GM12878 (cell line): ENCODE results near the gene TMEM120B. TPM values are rescaled to one million over a fixed set of nuclear protein-coding genes. Genes with fewer than 3 reads are reported as not detected.

Experiments used
- ATAC-seq: fragments of 200-7000 bp; cut with Tn5 transposase; 3 replicates; pipeline ENCODE4 v1.9.1; 2020; ENCODE audit warnings: mild to moderate bottlenecking, moderate library complexity
- BruUV-seq: library from RNA; stranded (reverse); fragments of 400-500 nt; replicated peaks from 2 replicates; lab custom pipeline; 2021; lab: Mats Ljungman, UMichigan
- CTCF ChIA-PET: fragments of 300-600 bp; sonication (Branson Sonifier 250); formaldehyde crosslinking; extraction: SDS; loops from one replicate; lab custom pipeline; 2021; ENCODE audit warnings: inconsistent platforms; lab: Yijun Ruan, JAX
- POLR2A ChIA-PET: fragments of 350-600 bp; formaldehyde crosslinking; extraction: SDS; loops from one replicate; lab custom pipeline; 2021; ENCODE audit warnings: inconsistent platforms; lab: Charles Lee
- RAD21 ChIA-PET: fragments of 300-600 bp; sonication (Branson Sonifier 250); formaldehyde crosslinking; loops from one replicate; lab custom pipeline; 2023; ENCODE audit warnings: antibody characterized with exemption; ENCODE audit not compliant: unreplicated experiment; lab: Charles Lee
- SMC1A ChIA-PET: fragments of 300-600 bp; sonication (Branson Sonifier 250); formaldehyde crosslinking; loops from one replicate; lab custom pipeline; 2023; ENCODE audit not compliant: unreplicated experiment, uncharacterized antibody; lab: Charles Lee
- DNase-seq: peaks from one replicate; pipeline ENCODE4 v3.0.0-alpha.2; 2011; ENCODE audit warnings: low read depth, low spot score
- FAIRE-seq: peaks from 3 replicates; lab custom pipeline; 2011; peaks lifted over from hg19 to GRCh38; lab: Jason Lieb, UNC
- H2AFZ ChIP-seq: 2 replicates; pipeline ENCODE4 v1.6.0; 2011; ENCODE audit warnings: low read depth, low read length, control low read depth; ENCODE audit not compliant: control insufficient read depth
- H3K27ac ChIP-seq: 2 replicates; pipeline ENCODE4 v1.5.1; 2011; ENCODE audit warnings: control low read depth; ENCODE audit not compliant: control insufficient read depth, insufficient read depth
- H3K27me3 ChIP-seq, 2 experiments: replicated peaks in 1 of 2; 2 replicates each; pipeline versions ENCODE4 v1.6.0 to v1.6.1; 2011; ENCODE audit warnings: low read length in 1 of 2; ENCODE audit not compliant: control insufficient read depth in 2 of 2, insufficient read depth in 2 of 2
- H3K36me3 ChIP-seq, 2 experiments: 2 replicates each; pipeline ENCODE4 v1.5.1; 2011; ENCODE audit warnings: low read length in 1 of 2; ENCODE audit not compliant: control insufficient read depth in 2 of 2, insufficient read depth in 2 of 2
- H3K4me1 ChIP-seq: 2 replicates; pipeline ENCODE4 v1.6.1; 2011; ENCODE audit warnings: mild to moderate bottlenecking, low read length, moderate library complexity, mixed read lengths; ENCODE audit not compliant: control insufficient read depth, insufficient read depth
- H3K4me2 ChIP-seq: 2 replicates; pipeline ENCODE4 v1.6.0; 2011; ENCODE audit warnings: control low read depth; ENCODE audit not compliant: control insufficient read depth, insufficient read depth
- H3K4me3 ChIP-seq: fragments of 200-600 bp; sonication (generic); 2 replicates; pipeline ENCODE4 v1.5.1; 2016
- H3K79me2 ChIP-seq: 2 replicates; pipeline ENCODE4 v1.6.0; 2011; ENCODE audit warnings: low read length; ENCODE audit not compliant: control insufficient read depth, insufficient read depth
- H3K9ac ChIP-seq: 2 replicates; pipeline ENCODE4 v1.8.0; 2011; ENCODE audit warnings: low read length, control low read depth, mixed read lengths; ENCODE audit not compliant: control insufficient read depth, insufficient read depth
- H3K9me3 ChIP-seq: replicated peaks from 3 replicates; pipeline ENCODE4 v1.5.1; 2011; ENCODE audit warnings: mild to moderate bottlenecking, low read length; ENCODE audit not compliant: control insufficient read depth, insufficient read depth
- H4K20me1 ChIP-seq: 2 replicates; pipeline ENCODE4 v1.6.0; 2011; ENCODE audit not compliant: control insufficient read depth, insufficient read depth
- BCL11A ChIP-seq: IDR thresholded peaks from 2 replicates; pipeline ENCODE4 v1.6.1; 2011; ENCODE audit warnings: low read depth, low read length
- CHD4 ChIP-seq: fragments of 200-600 bp; sonication (generic); IDR thresholded peaks from 2 replicates; pipeline ENCODE4 v1.6.1; 2016; ENCODE audit warnings: mild to moderate bottlenecking
- EP300 ChIP-seq, 2 experiments: fragments of 150-350 bp in 1 of 2; IDR thresholded peaks; 2 replicates each; pipeline ENCODE4 v1.6.1; 2011 to 2012; ENCODE audit warnings: low read depth in 2 of 2, low read length in 2 of 2, borderline replicate concordance in 1 of 2, improper control_type of control experiment in 1 of 2, inconsistent platforms in 1 of 2; ENCODE audit not compliant: control insufficient read depth in 1 of 2
- ETV6 ChIP-seq, 2 experiments: fragments of 450-650 bp in 1 of 2; IDR thresholded peaks in 1 of 2; conservative IDR thresholded peaks in 1 of 2; 2 replicates each; pipeline ENCODE4 v1.6.1; 2014; ENCODE audit warnings: antibody characterized with exemption in 1 of 2, borderline replicate concordance in 1 of 2, low read depth in 1 of 2, mild to moderate bottlenecking in 1 of 2, moderate library complexity in 1 of 2
- IRF4 ChIP-seq: IDR thresholded peaks from 2 replicates; pipeline ENCODE4 v1.6.1; 2011; ENCODE audit warnings: low read depth, low read length
- KLF5 ChIP-seq: fragments of 450-650 bp; IDR thresholded peaks from 2 replicates; pipeline ENCODE4 v1.6.1; 2014; ENCODE audit warnings: mild to moderate bottlenecking; ENCODE audit not compliant: partially characterized antibody
- NFYA ChIP-seq: IDR thresholded peaks from 2 replicates; pipeline ENCODE4 v1.6.1; 2011; ENCODE audit warnings: low read depth, mild to moderate bottlenecking, low read length, improper control_type of control experiment, borderline replicate concordance
- RELB ChIP-seq: fragments of 450-650 bp; IDR thresholded peaks from 2 replicates; pipeline ENCODE4 v1.6.1; 2017; ENCODE audit warnings: low read depth, mild to moderate bottlenecking, moderate library complexity
- ZNF207 ChIP-seq: fragments of 450-650 bp; IDR thresholded peaks from 2 replicates; pipeline ENCODE4 v1.6.1; 2014; ENCODE audit warnings: antibody characterized with exemption, mild to moderate bottlenecking, borderline replicate concordance
- WGBS: methylation state at CpG from one replicate; pipeline ENCODE4 v1.1.6; 2016; ENCODE audit warnings: low lambda C conversion rate; ENCODE audit not compliant: insufficient replicate concordance, insufficient coverage; ENCODE audit errors: missing lambda C conversion rate; 5-methylcytosine and 5-hydroxymethylcytosine counted together
- in situ Hi-C: fragments of 300-500 bp; cut with MboI; formaldehyde crosslinking; loops from 9 replicates; pipeline ENCODE4 v1.14.3; 2018; ENCODE audit warnings: mixed read lengths
- intact Hi-C: fragments of 100-400 bp; cut with micrococcal nuclease; formaldehyde crosslinking; loops from one replicate; pipeline ENCODE4 v1.14.2; 2022; ENCODE audit not compliant: unreplicated experiment
- polyA plus RNA-seq, 11 experiments: library from polyadenylated mRNA; depleted of rRNA in 4 of 11; unstranded in 6 of 11; stranded (reverse) in 5 of 11; fragments of >200 nt; fragmentation: Nextera tagmentation in 4 of 11; fragmentation: Illumina TruSeq in 1 of 11; extraction: Ambion mirVana in 4 of 11; extraction: Trizol in 1 of 11; gene quantifications; 1 replicate in 1 of 11; 2 replicates in 10 of 11; pipeline versions ENCODE4 v1.2.1 to v1.2.3, GENCODE V29; 2011 to 2016; ENCODE audit warnings: inconsistent platforms in 2 of 11, missing spikeins in 2 of 11, low read depth in 1 of 11
- total RNA-seq, 4 experiments: library from RNA; depleted of rRNA in 3 of 4; stranded (reverse); fragments of >200 nt in 3 of 4; fragmentation: Illumina TruSeq in 1 of 4; extraction: Trizol in 1 of 4; gene quantifications; 2 replicates each; pipeline versions ENCODE4 v1.2.1 to v1.2.3, GENCODE V29; 2013 to 2021
- TF ChIP-seq, protein P1 (sequence below): fragments of 450-650 bp; IDR thresholded peaks from 2 replicates; pipeline ENCODE4 v1.6.1; 2018; ENCODE audit warnings: mild to moderate bottlenecking, low read depth, moderate library complexity; ENCODE audit not compliant: partially characterized antibody

The TMEM120B gene
- total and polyA plus RNA-seq, 10 of the 15 experiments (the other 5 are each of a cell fraction or from before 2014, with no cell fraction given): 4.0 to 26.2 (median 9.2) TPM

DNA sequence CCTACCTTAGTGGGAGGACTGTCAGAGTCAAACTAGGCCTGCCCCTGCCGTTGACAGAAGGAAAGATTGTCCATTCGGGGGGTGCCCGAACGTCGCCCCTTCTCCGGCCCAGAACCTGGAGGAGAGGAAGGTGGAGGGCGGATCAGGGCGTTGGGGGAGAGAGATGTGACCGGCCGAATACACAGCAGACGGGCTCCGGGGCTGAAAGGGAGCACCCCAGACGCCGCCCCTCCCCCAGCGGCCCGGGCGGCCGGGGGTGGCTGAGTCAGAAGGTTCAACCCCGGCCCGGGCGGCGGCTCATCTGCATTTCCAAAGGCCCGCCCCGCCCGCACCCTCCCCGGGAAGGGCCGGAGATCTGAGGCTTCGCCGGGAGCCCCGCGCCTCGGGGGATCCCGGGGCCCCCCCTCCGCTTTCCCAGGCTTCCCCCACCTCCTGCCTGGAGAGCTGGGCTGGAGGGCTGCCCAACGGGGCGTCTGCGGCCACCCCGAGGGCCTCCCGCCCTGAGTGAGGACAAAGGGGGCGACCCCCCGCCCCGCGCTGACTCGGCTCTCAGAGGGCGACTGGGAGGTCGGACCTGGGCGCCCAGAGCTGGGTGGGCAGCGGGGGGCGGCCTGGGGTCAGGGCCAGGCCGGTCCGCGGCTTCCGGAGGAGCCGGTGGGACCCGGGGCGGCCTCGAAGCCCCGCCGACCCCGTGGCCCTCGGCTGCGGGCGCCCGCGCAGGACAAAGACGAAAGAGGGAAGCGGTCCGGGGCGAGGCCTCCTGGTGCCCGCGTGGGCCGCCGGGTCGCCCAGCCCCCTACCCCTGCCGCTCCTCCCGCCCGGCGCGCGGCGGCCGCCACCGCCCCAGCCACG is 87.5 kb downstream of the TMEM120B start (continued):
- no peak for TF ChIP-seq RELB
- peak; percentile 24; the same call in 1 of the 2 replicates for TF ChIP-seq ZNF207

GRCh38 chr12:121800694-121801594 is 88.4 kb downstream of the TMEM120B start:
- no peaks in the 10 kb centered on the region for H3K27me3 ChIP-seq
- peaks cover 15% of the 10 kb centered on the region for H3K4me1 ChIP-seq
- FAIRE-seq: no peak
- H3K9me3 ChIP-seq: no peaks in the 10 kb centered on the region
- peaks cover 10 to 13% of the 10 kb centered on the region in 2 experiments; a peak in 3 of 4 replicates for H3K36me3 ChIP-seq
- H3K9ac ChIP-seq: peak overlapping the region; percentile 100
- ChIA-PET POLR2A (interaction anchor here (0.6 to 10.1 kb wide), 15 partner anchors 8 to 1199 kb away, joined by 3 to 155 read pairs (median 4); partner anchors contain the start of genes DIABLO, ORAI1, PSMD9 and RHOF), SMC1A (interaction anchor here (0.6 to 12.2 kb wide), 9 partner anchors 7 to 1093 kb away, joined by 3 to 226 read pairs (median 4); partner anchors contain the start of genes RHOF and ZCCHC8), RAD21 (interaction anchor here (0.7 to 13.1 kb wide), 8 partner anchors 6 to 174 kb away, joined by 3 to 395 read pairs (median 12); partner anchors contain the start of genes ORAI1, PSMD9, RHOF and SETD1B), CTCF (interaction anchor here (0.5 to 13.6 kb wide), 8 partner anchors 4 to 1131 kb away, joined by 3 to 565 read pairs (median 8); partner anchors contain the start of genes PSMD9, RHOF and SETD1B)
- H3K4me3 ChIP-seq: peak overlapping the region; percentile 66
- TSS peak; percentile 58 for BruUV-seq
- no peak for DNase-seq
- H3K27ac ChIP-seq: peak overlapping the region; percentile 97
- intact Hi-C loops (loop anchor here (5.0 kb wide), 2 partner anchors 264 to 1431 kb away; partner anchors contain the start of genes MPHOSPH9 and MTRFR), in situ Hi-C loops (no loop called here)
- no peak overlapping the region; the same call in 1 of the 2 replicates for H2AFZ ChIP-seq
- H3K4me2 ChIP-seq: peak overlapping the region; percentile 88
- peaks cover 64% of the 10 kb centered on the region for H3K79me2 ChIP-seq
- WGBS: under 1% methylated on average over 62 of the region's 86 CpGs
- H4K20me1 ChIP-seq: no peaks in the 10 kb centered on the region; the same call in 1 of the 2 replicates
- peak; percentile 3; the same call in 1 of the 3 replicates for ATAC-seq
- no peak for TF ChIP-seq KLF5
- TF ChIP-seq, protein P1, sequence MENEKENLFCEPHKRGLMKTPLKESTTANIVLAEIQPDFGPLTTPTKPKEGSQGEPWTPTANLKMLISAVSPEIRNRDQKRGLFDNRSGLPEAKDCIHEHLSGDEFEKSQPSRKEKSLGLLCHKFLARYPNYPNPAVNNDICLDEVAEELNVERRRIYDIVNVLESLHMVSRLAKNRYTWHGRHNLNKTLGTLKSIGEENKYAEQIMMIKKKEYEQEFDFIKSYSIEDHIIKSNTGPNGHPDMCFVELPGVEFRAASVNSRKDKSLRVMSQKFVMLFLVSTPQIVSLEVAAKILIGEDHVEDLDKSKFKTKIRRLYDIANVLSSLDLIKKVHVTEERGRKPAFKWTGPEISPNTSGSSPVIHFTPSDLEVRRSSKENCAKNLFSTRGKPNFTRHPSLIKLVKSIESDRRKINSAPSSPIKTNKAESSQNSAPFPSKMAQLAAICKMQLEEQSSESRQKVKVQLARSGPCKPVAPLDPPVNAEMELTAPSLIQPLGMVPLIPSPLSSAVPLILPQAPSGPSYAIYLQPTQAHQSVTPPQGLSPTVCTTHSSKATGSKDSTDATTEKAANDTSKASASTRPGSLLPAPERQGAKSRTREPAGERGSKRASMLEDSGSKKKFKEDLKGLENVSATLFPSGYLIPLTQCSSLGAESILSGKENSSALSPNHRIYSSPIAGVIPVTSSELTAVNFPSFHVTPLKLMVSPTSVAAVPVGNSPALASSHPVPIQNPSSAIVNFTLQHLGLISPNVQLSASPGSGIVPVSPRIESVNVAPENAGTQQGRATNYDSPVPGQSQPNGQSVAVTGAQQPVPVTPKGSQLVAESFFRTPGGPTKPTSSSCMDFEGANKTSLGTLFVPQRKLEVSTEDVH: no peak
- TF ChIP-seq BCL11A: no peak
- TF ChIP-seq ETV6 (conservative IDR thresholded peaks at IDR 0.05 in 1 of 2, IDR thresholded peaks at IDR 0.05 in 1 of 2; ENCODE audit: borderline replicate concordance in 1 of 2, low read depth in 1 of 2): no peak
- TF ChIP-seq ZNF207: peak; percentile 27; the same call in 1 of the 2 replicates
- no peak for TF ChIP-seq IRF4
- TF ChIP-seq CHD4: no peak
- no peak for TF ChIP-seq NFYA
- no peak for TF ChIP-seq EP300 (IDR thresholded peaks at IDR 0.05; ENCODE audit: borderline replicate concordance in 1 of 2, control insufficient read depth in 1 of 2, low read depth in 2 of 2, low read length in 2 of 2)
